ENCODE data around the gene ANKRD33. TPM values are rescaled to one million over a fixed set of nuclear protein-coding genes. Genes with fewer than 3 reads are reported as not detected.

Gene ANKRD33
- total RNA-seq, 1 donor from 2014 or later, result not detected

DNA sequence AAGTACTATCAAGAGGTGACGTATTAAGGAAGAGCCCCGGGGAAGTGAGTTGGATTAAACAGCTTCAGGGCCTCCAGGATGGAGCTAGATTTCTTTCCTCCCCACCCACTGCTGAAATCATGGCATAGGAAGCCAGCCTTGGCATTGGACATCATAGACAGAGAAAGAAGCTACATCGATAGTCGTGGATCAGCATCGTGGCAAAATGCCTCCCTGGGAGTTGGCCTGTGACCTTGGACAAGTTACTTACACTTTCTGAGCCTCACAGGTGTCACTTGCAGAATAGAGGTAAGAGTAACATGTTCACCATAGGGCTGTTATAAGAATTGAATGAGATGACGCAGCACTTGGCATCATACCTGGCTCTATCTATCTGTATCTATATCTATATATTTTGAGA, 5.9 kb downstream of the ANKRD33 start:
- H3K4me1 ChIP-seq (ENCODE audit: insufficient read depth, low read length), result peaks cover 12% of the 10 kb centered on the region
- H3K36me3 Mint-ChIP-seq (ENCODE audit: low read depth, unreplicated experiment), result no peaks in the 10 kb centered on the region
- peaks cover 5% of the 10 kb centered on the region for H3K4me1 Mint-ChIP-seq (ENCODE audit: low read depth, unreplicated experiment)
- H3K27ac ChIP-seq (ENCODE audit: low read depth, low read length), result no peak overlapping the region
- H3K4me3 Mint-ChIP-seq (ENCODE audit: unreplicated experiment), result no peak overlapping the region
- H4K20me1 ChIP-seq (ENCODE audit: insufficient read depth, low read length), result no peaks in the 10 kb centered on the region
- no peak overlapping the region for H3K9ac ChIP-seq (ENCODE audit: low read length)
- H3K9me3 ChIP-seq (ENCODE audit: insufficient read depth, low read depth, low read length), result no peaks in the 10 kb centered on the region
- no peak overlapping the region for H3K27ac Mint-ChIP-seq (ENCODE audit: unreplicated experiment)
- no peak for TF ChIP-seq CTCF (IDR thresholded peaks at IDR 0.05; ENCODE audit: insufficient read depth, low read depth, low read length)
- no peak for TF ChIP-seq EZH2 (IDR thresholded peaks at IDR 0.05; ENCODE audit: insufficient read depth, low read length)
- FAIRE-seq, result no peak
- no peak for DNase-seq (ENCODE audit: low read depth)
- no peak overlapping the region for H3K4me3 ChIP-seq (ENCODE audit: insufficient read depth, low read depth, low read length)
- no peak overlapping the region for H2AFZ ChIP-seq (ENCODE audit: low read depth, low read length)
- peaks cover 22% of the 10 kb centered on the region for H3K27me3 Mint-ChIP-seq (ENCODE audit: low read depth, unreplicated experiment)
- H3K4me2 ChIP-seq (ENCODE audit: low read length), result no peak overlapping the region
- H3K36me3 ChIP-seq (ENCODE audit: insufficient read depth, low read length), result no peaks in the 10 kb centered on the region
- H3K27me3 ChIP-seq (ENCODE audit: insufficient read depth, low read length), result no peaks in the 10 kb centered on the region
- no peaks in the 10 kb centered on the region for H3K9me3 Mint-ChIP-seq (ENCODE audit: unreplicated experiment)
- no peaks in the 10 kb centered on the region for H3K79me2 ChIP-seq (ENCODE audit: insufficient read depth, low read length)

GRCh38 chr12:51895378-51896135, 7.7 kb downstream of the ANKRD33 start:
- no peaks in the 10 kb centered on the region for H4K20me1 ChIP-seq (ENCODE audit: insufficient read depth, low read length)
- FAIRE-seq (no peak), DNase-seq (ENCODE audit: low read depth) (no peak)
- no peaks in the 10 kb centered on the region for H3K79me2 ChIP-seq (ENCODE audit: insufficient read depth, low read length)
- H3K36me3 Mint-ChIP-seq (ENCODE audit: low read depth, unreplicated experiment), result no peaks in the 10 kb centered on the region
- peaks cover 14% of the 10 kb centered on the region for H3K27me3 Mint-ChIP-seq (ENCODE audit: low read depth, unreplicated experiment)
- H3K27ac ChIP-seq (ENCODE audit: low read depth, low read length), result no peak overlapping the region
- no peak overlapping the region for H3K4me3 ChIP-seq (ENCODE audit: insufficient read depth, low read depth, low read length)
- no peak for TF ChIP-seq CTCF (IDR thresholded peaks at IDR 0.05; ENCODE audit: insufficient read depth, low read depth, low read length)
- no peak for TF ChIP-seq EZH2 (IDR thresholded peaks at IDR 0.05; ENCODE audit: insufficient read depth, low read length)
- H3K4me2 ChIP-seq (ENCODE audit: low read length), result peak overlapping the region; percentile 4
- H3K4me3 Mint-ChIP-seq (ENCODE audit: unreplicated experiment), result no peak overlapping the region
- H3K36me3 ChIP-seq (ENCODE audit: insufficient read depth, low read length), result no peaks in the 10 kb centered on the region
- peaks cover 14% of the 10 kb centered on the region for H3K4me1 ChIP-seq (ENCODE audit: insufficient read depth, low read length)
- peak overlapping the region; percentile 62 for H2AFZ ChIP-seq (ENCODE audit: low read depth, low read length)
- no peaks in the 10 kb centered on the region for H3K9me3 Mint-ChIP-seq (ENCODE audit: unreplicated experiment)
- no peaks in the 10 kb centered on the region for H3K27me3 ChIP-seq (ENCODE audit: insufficient read depth, low read length)
- H3K9ac ChIP-seq (ENCODE audit: low read length), result no peak overlapping the region
- H3K27ac Mint-ChIP-seq (ENCODE audit: unreplicated experiment), result peak overlapping the region; percentile 66
- peaks cover 5% of the 10 kb centered on the region for H3K4me1 Mint-ChIP-seq (ENCODE audit: low read depth, unreplicated experiment)
- no peaks in the 10 kb centered on the region for H3K9me3 ChIP-seq (ENCODE audit: insufficient read depth, low read depth, low read length)

DNA sequence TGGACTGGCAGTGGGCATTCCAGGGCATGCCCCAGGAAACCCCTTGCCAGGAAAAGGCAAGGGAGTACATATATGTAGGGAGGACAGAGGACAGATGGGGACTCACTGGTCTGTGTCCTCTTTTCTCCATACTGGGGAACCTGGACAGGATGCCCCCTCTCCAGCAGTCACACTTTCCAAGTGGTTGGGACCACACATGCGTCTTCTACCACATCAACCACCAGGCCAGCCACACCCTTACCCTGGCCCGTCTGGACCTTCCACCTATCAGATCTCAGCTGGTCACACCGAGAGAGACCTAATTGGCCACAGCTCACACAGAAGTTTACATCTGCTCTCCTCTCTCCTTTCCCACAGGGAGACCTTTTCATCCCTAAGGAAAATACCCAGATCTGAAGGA, 8.3 kb downstream of the ANKRD33 start:
- FAIRE-seq, result no peak
- no peak overlapping the region for H3K4me2 ChIP-seq (ENCODE audit: low read length)
- H3K9me3 Mint-ChIP-seq (ENCODE audit: unreplicated experiment), result no peaks in the 10 kb centered on the region
- no peak for DNase-seq (ENCODE audit: low read depth)
- H3K27ac ChIP-seq (ENCODE audit: low read depth, low read length), result no peak overlapping the region
- H3K4me3 Mint-ChIP-seq (ENCODE audit: unreplicated experiment), result no peak overlapping the region
- no peak for TF ChIP-seq EZH2 (IDR thresholded peaks at IDR 0.05; ENCODE audit: insufficient read depth, low read length)
- no peak for TF ChIP-seq CTCF (IDR thresholded peaks at IDR 0.05; ENCODE audit: insufficient read depth, low read depth, low read length)
- H3K4me3 ChIP-seq (ENCODE audit: insufficient read depth, low read depth, low read length), result no peak overlapping the region
- no peaks in the 10 kb centered on the region for H3K36me3 Mint-ChIP-seq (ENCODE audit: low read depth, unreplicated experiment)
- H3K4me1 Mint-ChIP-seq (ENCODE audit: low read depth, unreplicated experiment), result peaks cover 7% of the 10 kb centered on the region
- no peaks in the 10 kb centered on the region for H3K27me3 ChIP-seq (ENCODE audit: insufficient read depth, low read length)
- H3K36me3 ChIP-seq (ENCODE audit: insufficient read depth, low read length), result no peaks in the 10 kb centered on the region
- H3K27me3 Mint-ChIP-seq (ENCODE audit: low read depth, unreplicated experiment), result peaks cover 14% of the 10 kb centered on the region
- H3K9me3 ChIP-seq (ENCODE audit: insufficient read depth, low read depth, low read length), result no peaks in the 10 kb centered on the region
- no peaks in the 10 kb centered on the region for H3K79me2 ChIP-seq (ENCODE audit: insufficient read depth, low read length)
- no peak overlapping the region for H3K9ac ChIP-seq (ENCODE audit: low read length)
- H2AFZ ChIP-seq (ENCODE audit: low read depth, low read length), result no peak overlapping the region
- H3K27ac Mint-ChIP-seq (ENCODE audit: unreplicated experiment), result no peak overlapping the region
- H4K20me1 ChIP-seq (ENCODE audit: insufficient read depth, low read length), result no peaks in the 10 kb centered on the region
- peaks cover 14% of the 10 kb centered on the region for H3K4me1 ChIP-seq (ENCODE audit: insufficient read depth, low read length)

Data from astrocyte (in vitro differentiated cells and primary cell).